ENCODE results near the gene FES. TPM values are rescaled to one million over a fixed set of nuclear protein-coding genes. Genes with fewer than 3 reads are reported as not detected.
A peak's percentile ranks its signal among the peaks of the same experiment; 100 is the strongest.

The FES gene
- total and polyA plus RNA-seq, 9 donors: 2.2 to 37.2 (median 24.8) TPM

- Histone ChIP-seq H3K27ac (peak overlapping the region; percentile 70 to 97), H3K9me3 (no peaks in the 10 kb centered on the region), H3K36me3 (no peaks in the 10 kb centered on the region), H3K4me1 (ENCODE audit: insufficient read depth) (peaks cover 10% of the 10 kb centered on the region), H3K27me3 (no peaks in the 10 kb centered on the region), H3K4me3 (peak overlapping the region; percentile 56)
- 35 to 53% (median 40%) methylated on average over 23 of the region's 23 CpGs for WGBS, 3 donors
- TF ChIP-seq, protein P1, sequence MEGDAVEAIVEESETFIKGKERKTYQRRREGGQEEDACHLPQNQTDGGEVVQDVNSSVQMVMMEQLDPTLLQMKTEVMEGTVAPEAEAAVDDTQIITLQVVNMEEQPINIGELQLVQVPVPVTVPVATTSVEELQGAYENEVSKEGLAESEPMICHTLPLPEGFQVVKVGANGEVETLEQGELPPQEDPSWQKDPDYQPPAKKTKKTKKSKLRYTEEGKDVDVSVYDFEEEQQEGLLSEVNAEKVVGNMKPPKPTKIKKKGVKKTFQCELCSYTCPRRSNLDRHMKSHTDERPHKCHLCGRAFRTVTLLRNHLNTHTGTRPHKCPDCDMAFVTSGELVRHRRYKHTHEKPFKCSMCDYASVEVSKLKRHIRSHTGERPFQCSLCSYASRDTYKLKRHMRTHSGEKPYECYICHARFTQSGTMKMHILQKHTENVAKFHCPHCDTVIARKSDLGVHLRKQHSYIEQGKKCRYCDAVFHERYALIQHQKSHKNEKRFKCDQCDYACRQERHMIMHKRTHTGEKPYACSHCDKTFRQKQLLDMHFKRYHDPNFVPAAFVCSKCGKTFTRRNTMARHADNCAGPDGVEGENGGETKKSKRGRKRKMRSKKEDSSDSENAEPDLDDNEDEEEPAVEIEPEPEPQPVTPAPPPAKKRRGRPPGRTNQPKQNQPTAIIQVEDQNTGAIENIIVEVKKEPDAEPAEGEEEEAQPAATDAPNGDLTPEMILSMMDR (IDR thresholded peaks at IDR 0.05): peak; percentile 89 to 94 (median 91)
- TF ChIP-seq POLR2A (IDR thresholded peaks at IDR 0.05) (no peak), EP300 (IDR thresholded peaks at IDR 0.05) (no peak)
- peak; percentile 73 to 88 (median 86) for DNase-seq
- intact Hi-C loops (cut with DNase I): loop anchor here in 3 of 4 donors (2.0 to 5.0 kb wide), 4 partner anchors 168 to 563 kb away; partner anchors contain the start of gene BLM (in 1 of the 3)
These were observed 1.4 kb downstream of the FES start for GRCh38 chr15:90885432-90886290.

- Histone ChIP-seq H3K27ac (no peak overlapping the region), H3K4me3 (no peak overlapping the region), H3K27me3 (no peaks in the 10 kb centered on the region), H3K4me1 (ENCODE audit: insufficient read depth) (peaks cover 10% of the 10 kb centered on the region), H3K36me3 (no peaks in the 10 kb centered on the region), H3K9me3 (no peaks in the 10 kb centered on the region)
- 29 to 38% (median 37%) methylated on average over 5 of the region's 5 CpGs for WGBS, 3 donors
- TF ChIP-seq, protein P1 (IDR thresholded peaks at IDR 0.05): no peak
- TF ChIP-seq EP300 (IDR thresholded peaks at IDR 0.05): no peak
- intact Hi-C loops (cut with DNase I): loop anchor here in 3 of 4 donors (2.0 to 5.0 kb wide), 4 partner anchors 169 to 564 kb away; partner anchors contain the start of gene BLM (in 1 of the 3)
- peak in 1 of 5 donors; percentile 22 for DNase-seq
These were observed 1.9 kb downstream of the FES start for GRCh38 chr15:90886291-90886614.

GRCh38 chr15:90887037-90887481 is 2.8 kb downstream of the FES start:
- WGBS, 3 donors: 84 to 90% (median 86%) methylated on average over 11 to 13 of the region's 13 CpGs
- TF ChIP-seq, protein P1 (IDR thresholded peaks at IDR 0.05): no peak
- no peak for TF ChIP-seq EP300 (IDR thresholded peaks at IDR 0.05)
- TF ChIP-seq POLR2A (IDR thresholded peaks at IDR 0.05): no peak
- H3K4me1 ChIP-seq (ENCODE audit: insufficient read depth): peaks cover 10% of the 10 kb centered on the region
- DNase-seq: peak in 1 of 5 donors; percentile 22
- no peaks in the 10 kb centered on the region for H3K27me3 ChIP-seq
- H3K9me3 ChIP-seq: no peaks in the 10 kb centered on the region
- no peaks in the 10 kb centered on the region for H3K36me3 ChIP-seq
- intact Hi-C loops (cut with DNase I): loop anchor here in 3 of 4 donors (2.0 to 5.0 kb wide), 4 partner anchors 170 to 565 kb away; partner anchors contain the start of gene BLM (in 1 of the 3)
- no peak overlapping the region for H3K4me3 ChIP-seq
- no peak overlapping the region for H3K27ac ChIP-seq

GRCh38 chr15:90889313-90889730 is 5.0 kb downstream of the FES start:
- no peak for TF ChIP-seq EP300 (IDR thresholded peaks at IDR 0.05)
- TF ChIP-seq, protein P1 (IDR thresholded peaks at IDR 0.05): no peak
- TF ChIP-seq POLR2A (IDR thresholded peaks at IDR 0.05): no peak
- Histone ChIP-seq H3K27me3 (no peaks in the 10 kb centered on the region), H3K4me1 (ENCODE audit: insufficient read depth) (peaks cover 10% of the 10 kb centered on the region), H3K4me3 (no peak overlapping the region), H3K9me3 (no peaks in the 10 kb centered on the region), H3K36me3 (no peaks in the 10 kb centered on the region), H3K27ac (no peak overlapping the region)
- WGBS, 3 donors: 84 to 89% (median 88%) methylated on average over 18 of the region's 18 CpGs
- DNase-seq: no peak
- intact Hi-C loops (cut with DNase I): loop anchor here in 2 of 4 donors (5.0 kb wide), 3 partner anchors 172 to 567 kb away; partner anchors contain the start of gene BLM (in 1 of the 2)
